ENCODE data around the gene CRYAA.

DNA sequence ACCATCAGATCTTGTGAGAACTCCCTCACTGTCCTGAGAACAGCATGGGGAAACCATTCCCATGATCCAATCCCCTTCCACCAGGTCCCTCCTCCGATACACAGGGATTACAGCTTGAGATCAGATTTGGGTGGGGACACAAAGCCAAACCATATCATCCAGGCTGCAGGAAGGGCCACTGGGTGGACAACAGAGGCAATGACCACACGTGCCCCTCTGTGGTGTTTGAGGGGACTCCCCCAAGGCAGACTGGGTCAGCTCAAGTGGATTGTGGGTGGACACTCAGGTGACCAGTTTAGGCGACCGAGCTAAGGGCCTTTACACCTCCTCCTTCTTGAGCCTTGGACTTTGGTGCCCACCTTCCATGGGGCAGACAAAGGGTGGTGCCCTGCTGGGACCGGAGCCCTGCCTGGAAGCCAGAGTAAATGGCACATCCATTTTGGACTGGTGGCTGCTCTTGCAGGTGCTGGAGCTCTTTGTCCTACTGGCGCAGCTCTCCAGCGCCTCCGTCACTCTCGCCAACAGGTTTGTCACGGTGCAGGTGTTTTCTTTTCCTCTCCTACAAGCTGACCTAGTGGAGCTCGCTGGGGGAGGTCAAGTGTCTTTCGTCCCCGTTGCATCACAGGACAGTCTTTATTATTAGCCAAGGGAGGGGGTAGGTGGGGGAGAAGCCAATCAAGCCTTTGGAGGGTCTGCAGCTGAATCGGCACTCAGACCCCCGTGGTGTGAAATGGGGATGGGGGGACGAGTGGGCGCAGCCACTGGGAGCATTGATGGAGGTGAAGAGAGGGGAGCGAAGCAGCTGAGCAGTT lies 37.6 kb downstream of the CRYAA start:
- TF ChIP-seq ZNF677 (tag by site-specific recombination; IDR thresholded peaks at IDR 0.05) (no peak), SP3 (tag by site-specific recombination; IDR thresholded peaks at IDR 0.05) (no peak), ZNF2 (tag by site-specific recombination; IDR thresholded peaks at IDR 0.05) (no peak)
- TF ChIP-seq, protein P1, sequence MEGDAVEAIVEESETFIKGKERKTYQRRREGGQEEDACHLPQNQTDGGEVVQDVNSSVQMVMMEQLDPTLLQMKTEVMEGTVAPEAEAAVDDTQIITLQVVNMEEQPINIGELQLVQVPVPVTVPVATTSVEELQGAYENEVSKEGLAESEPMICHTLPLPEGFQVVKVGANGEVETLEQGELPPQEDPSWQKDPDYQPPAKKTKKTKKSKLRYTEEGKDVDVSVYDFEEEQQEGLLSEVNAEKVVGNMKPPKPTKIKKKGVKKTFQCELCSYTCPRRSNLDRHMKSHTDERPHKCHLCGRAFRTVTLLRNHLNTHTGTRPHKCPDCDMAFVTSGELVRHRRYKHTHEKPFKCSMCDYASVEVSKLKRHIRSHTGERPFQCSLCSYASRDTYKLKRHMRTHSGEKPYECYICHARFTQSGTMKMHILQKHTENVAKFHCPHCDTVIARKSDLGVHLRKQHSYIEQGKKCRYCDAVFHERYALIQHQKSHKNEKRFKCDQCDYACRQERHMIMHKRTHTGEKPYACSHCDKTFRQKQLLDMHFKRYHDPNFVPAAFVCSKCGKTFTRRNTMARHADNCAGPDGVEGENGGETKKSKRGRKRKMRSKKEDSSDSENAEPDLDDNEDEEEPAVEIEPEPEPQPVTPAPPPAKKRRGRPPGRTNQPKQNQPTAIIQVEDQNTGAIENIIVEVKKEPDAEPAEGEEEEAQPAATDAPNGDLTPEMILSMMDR (tag by site-specific recombination; IDR thresholded peaks at IDR 0.05), result no peak
- TF ChIP-seq, protein P2, sequence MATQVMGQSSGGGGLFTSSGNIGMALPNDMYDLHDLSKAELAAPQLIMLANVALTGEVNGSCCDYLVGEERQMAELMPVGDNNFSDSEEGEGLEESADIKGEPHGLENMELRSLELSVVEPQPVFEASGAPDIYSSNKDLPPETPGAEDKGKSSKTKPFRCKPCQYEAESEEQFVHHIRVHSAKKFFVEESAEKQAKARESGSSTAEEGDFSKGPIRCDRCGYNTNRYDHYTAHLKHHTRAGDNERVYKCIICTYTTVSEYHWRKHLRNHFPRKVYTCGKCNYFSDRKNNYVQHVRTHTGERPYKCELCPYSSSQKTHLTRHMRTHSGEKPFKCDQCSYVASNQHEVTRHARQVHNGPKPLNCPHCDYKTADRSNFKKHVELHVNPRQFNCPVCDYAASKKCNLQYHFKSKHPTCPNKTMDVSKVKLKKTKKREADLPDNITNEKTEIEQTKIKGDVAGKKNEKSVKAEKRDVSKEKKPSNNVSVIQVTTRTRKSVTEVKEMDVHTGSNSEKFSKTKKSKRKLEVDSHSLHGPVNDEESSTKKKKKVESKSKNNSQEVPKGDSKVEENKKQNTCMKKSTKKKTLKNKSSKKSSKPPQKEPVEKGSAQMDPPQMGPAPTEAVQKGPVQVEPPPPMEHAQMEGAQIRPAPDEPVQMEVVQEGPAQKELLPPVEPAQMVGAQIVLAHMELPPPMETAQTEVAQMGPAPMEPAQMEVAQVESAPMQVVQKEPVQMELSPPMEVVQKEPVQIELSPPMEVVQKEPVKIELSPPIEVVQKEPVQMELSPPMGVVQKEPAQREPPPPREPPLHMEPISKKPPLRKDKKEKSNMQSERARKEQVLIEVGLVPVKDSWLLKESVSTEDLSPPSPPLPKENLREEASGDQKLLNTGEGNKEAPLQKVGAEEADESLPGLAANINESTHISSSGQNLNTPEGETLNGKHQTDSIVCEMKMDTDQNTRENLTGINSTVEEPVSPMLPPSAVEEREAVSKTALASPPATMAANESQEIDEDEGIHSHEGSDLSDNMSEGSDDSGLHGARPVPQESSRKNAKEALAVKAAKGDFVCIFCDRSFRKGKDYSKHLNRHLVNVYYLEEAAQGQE (tag by site-specific recombination; IDR thresholded peaks at IDR 0.05), result no peak
